Endothelial cell (in vitro differentiated cells): ENCODE measurements around the gene NEURL4. TPM values are rescaled to one million over a fixed set of nuclear protein-coding genes. Genes with fewer than 3 reads are reported as not detected.

ENCODE experiments used
- DNase-seq: peaks from one replicate; pipeline ENCODE4 v3.0.0; 2021; ENCODE audit warnings: low spot score
- H3K27ac Mint-ChIP-seq: one replicate; pipeline ENCODE4 v1.8.0; 2021; ENCODE audit warnings: mixed read lengths, inconsistent platforms; ENCODE audit not compliant: unreplicated experiment
- H3K27me3 Mint-ChIP-seq: one replicate; pipeline ENCODE4 v1.8.0; 2021; ENCODE audit warnings: mild to moderate bottlenecking, moderate library complexity, mixed read lengths, inconsistent platforms; ENCODE audit not compliant: unreplicated experiment
- H3K36me3 Mint-ChIP-seq: one replicate; pipeline ENCODE4 v1.8.0; 2021; ENCODE audit warnings: mild to moderate bottlenecking, low read depth, mixed read lengths, inconsistent platforms; ENCODE audit not compliant: unreplicated experiment
- H3K4me1 Mint-ChIP-seq: one replicate; pipeline ENCODE4 v1.8.0; 2021; ENCODE audit warnings: mild to moderate bottlenecking, mixed read lengths, inconsistent platforms; ENCODE audit not compliant: unreplicated experiment
- H3K4me3 Mint-ChIP-seq: one replicate; pipeline ENCODE4 v1.8.0; 2021; ENCODE audit warnings: mild to moderate bottlenecking, mixed read lengths, inconsistent platforms; ENCODE audit not compliant: unreplicated experiment
- H3K9me3 Mint-ChIP-seq: one replicate; pipeline ENCODE4 v1.8.0; 2021; ENCODE audit warnings: mixed read lengths, inconsistent platforms; ENCODE audit not compliant: unreplicated experiment
- CTCF ChIP-seq: fragments of 200-600 bp; sonication (generic); IDR thresholded peaks from one replicate; pipeline ENCODE4 v1.5.0; 2021; ENCODE audit warnings: antibody characterized with exemption; ENCODE audit not compliant: unreplicated experiment
- total RNA-seq: library from RNA; stranded (reverse); fragmentation: NEBNext Ultra II Directional; extraction: Animal tissue kit (Norgen Biotek cat#: 25700); gene quantifications from one replicate; pipeline ENCODE4 v1.2.1, GENCODE V29; 2021; ENCODE audit not compliant: unreplicated experiment

Gene NEURL4
- total RNA-seq, 1 donor from 2014 or later: 55.7 TPM

- Mint-ChIP-seq H3K36me3 (peaks cover 3% of the 10 kb centered on the region), H3K4me1 (peaks cover 13% of the 10 kb centered on the region), H3K27ac (no peak overlapping the region), H3K9me3 (no peaks in the 10 kb centered on the region), H3K4me3 (no peak overlapping the region), H3K27me3 (peaks cover 9% of the 10 kb centered on the region)
- DNase-seq: no peak
- TF ChIP-seq CTCF: no peak
Measured at GRCh38 chr17:7357381-7357780, 28.2 kb upstream of the NEURL4 start.

GRCh38 chr17:7356756-7357155, 27.6 kb upstream of the NEURL4 start:
- Mint-ChIP-seq H3K36me3 (no peaks in the 10 kb centered on the region), H3K27me3 (peaks cover 10% of the 10 kb centered on the region), H3K27ac (no peak overlapping the region), H3K4me3 (no peak overlapping the region), H3K9me3 (no peaks in the 10 kb centered on the region), H3K4me1 (peaks cover 15% of the 10 kb centered on the region)
- no peak for TF ChIP-seq CTCF
- no peak for DNase-seq

- no peak overlapping the region for H3K27ac Mint-ChIP-seq
- peak; percentile 71 for TF ChIP-seq CTCF
- H3K4me1 Mint-ChIP-seq: peaks cover 15% of the 10 kb centered on the region
- H3K36me3 Mint-ChIP-seq: no peaks in the 10 kb centered on the region
- peak; percentile 87 for DNase-seq
- no peak overlapping the region for H3K4me3 Mint-ChIP-seq
- H3K27me3 Mint-ChIP-seq: peaks cover 10% of the 10 kb centered on the region
- H3K9me3 Mint-ChIP-seq: no peaks in the 10 kb centered on the region
Measured at GRCh38 chr17:7356072-7356549, 27.0 kb upstream of the NEURL4 start.

- DNase-seq: no peak
- no peak overlapping the region for H3K27ac Mint-ChIP-seq
- H3K9me3 Mint-ChIP-seq: no peaks in the 10 kb centered on the region
- H3K27me3 Mint-ChIP-seq: peaks cover 10% of the 10 kb centered on the region
- TF ChIP-seq CTCF: no peak
- H3K4me3 Mint-ChIP-seq: no peak overlapping the region
- H3K36me3 Mint-ChIP-seq: no peaks in the 10 kb centered on the region
- peaks cover 15% of the 10 kb centered on the region for H3K4me1 Mint-ChIP-seq
Measured at GRCh38 chr17:7355573-7355972, 26.4 kb upstream of the NEURL4 start.

- Mint-ChIP-seq H3K27ac (no peak within 1 kb of the TSS), H3K4me3 (peak within 1 kb of the TSS; percentile 73)
- no peak for DNase-seq
Measured at GRCh38 chr17:7355053-7355452, 25.9 kb upstream of the NEURL4 start, which contains the start of gene TMEM95. TSS of gene TMEM95 (plus strand) at chr17:7355156. CDS start at chr17:7355205, 49 bp downstream.

More at GRCh38 chr17:7355053-7355452, 25.9 kb upstream of the NEURL4 start, which contains the start of gene TMEM95:
- H3K36me3 Mint-ChIP-seq: no peaks in the 10 kb centered on the region
- no peak for TF ChIP-seq CTCF
- no peaks in the 10 kb centered on the region for H3K9me3 Mint-ChIP-seq
- peaks cover 15% of the 10 kb centered on the region for H3K4me1 Mint-ChIP-seq
- peaks cover 10% of the 10 kb centered on the region for H3K27me3 Mint-ChIP-seq
